Tibial artery (tissue), 4 donors: Measurements from ENCODE around the gene FTCD.

Source experiments
- DNase-seq, 2 donors: peaks; one replicate each; pipeline ENCODE4 v3.0.0-alpha.2; 2019
- H3K27ac ChIP-seq, 2 donors: fragments of 200-600 bp; sonication (generic) in 1 of 2; 1 replicate in 1 of 2; 2 replicates in 1 of 2; pipeline ENCODE4 v1.5.1; 2018 to 2019; ENCODE audit warnings: mild to moderate bottlenecking in 1 of 2
- H3K27me3 ChIP-seq, 2 donors: fragments of 200-600 bp; sonication (generic) in 1 of 2; one replicate each; pipeline versions ENCODE4 v1.5.1 to v1.6.0; 2016 to 2019
- H3K36me3 ChIP-seq, 3 donors: fragments of 200-600 bp; sonication (generic) in 2 of 3; one replicate each; pipeline ENCODE4 v1.5.1; 2016 to 2019; ENCODE audit warnings: mild to moderate bottlenecking in 2 of 3
- H3K4me1 ChIP-seq, 4 donors: fragments of 200-600 bp; sonication (generic) in 2 of 4; 1 replicate in 3 of 4; 2 replicates in 1 of 4; pipeline ENCODE4 v1.5.1; 2016 to 2019
- H3K4me3 ChIP-seq, 2 donors: fragments of 200-600 bp; sonication (generic) in 1 of 2; 1 replicate in 1 of 2; 2 replicates in 1 of 2; pipeline ENCODE4 v1.5.1; 2018 to 2019; ENCODE audit warnings: mild to moderate bottlenecking in 2 of 2
- H3K9me3 ChIP-seq, 3 donors: fragments of 200-600 bp; sonication (generic) in 1 of 3; one replicate each; pipeline ENCODE4 v1.5.1; 2016 to 2019
- CTCF ChIP-seq, 2 experiments: fragments of 200-600 bp in 1 of 2; fragments of 450-650 bp in 1 of 2; IDR thresholded peaks; one replicate each; pipeline ENCODE4 v1.5.1; 2017 to 2019; ENCODE audit warnings: antibody characterized with exemption in 2 of 2, mild to moderate bottlenecking in 1 of 2, moderate library complexity in 1 of 2
- intact Hi-C: fragments of 100-400 bp; cut with DNase I; formaldehyde crosslinking; loops from one replicate; pipeline ENCODE4 v1.15.0; 2023; ENCODE audit warnings: low total_unique reads

The FTCD gene

GRCh38 chr21:46124083-46124925 lies 31.1 kb downstream of the FTCD start:
- Histone ChIP-seq H3K4me3 (no peak overlapping the region), H3K36me3 (peaks cover 87 to 100% (median 89%) of the 10 kb centered on the region in 3 donors), H3K4me1 (no peaks in the 10 kb centered on the region), H3K27ac (no peak overlapping the region), H3K27me3 (no peaks in the 10 kb centered on the region), H3K9me3 (no peaks in the 10 kb centered on the region)
- peak; percentile 21 to 64 for DNase-seq
- no peak for TF ChIP-seq CTCF (IDR thresholded peaks at IDR 0.05)
- intact Hi-C loops = loop anchor here (10.0 kb wide), 1 partner anchor 130 kb away; no protein-coding TSS in a partner anchor

- Histone ChIP-seq H3K36me3 (peaks cover 91 to 100% (median 92%) of the 10 kb centered on the region in 3 donors), H3K9me3 (no peaks in the 10 kb centered on the region), H3K27ac (no peak overlapping the region), H3K27me3 (no peaks in the 10 kb centered on the region), H3K4me3 (no peak overlapping the region), H3K4me1 (no peaks in the 10 kb centered on the region)
- peak; percentile 11 to 54 for DNase-seq
- intact Hi-C loops = loop anchor here (10.0 kb wide), 1 partner anchor 128 kb away; no protein-coding TSS in a partner anchor
- no peak for TF ChIP-seq CTCF (IDR thresholded peaks at IDR 0.05)
Observed at GRCh38 chr21:46122758-46123683, 32.4 kb downstream of the FTCD start.

- H3K4me1 ChIP-seq = no peaks in the 10 kb centered on the region
- H3K27ac ChIP-seq = no peak overlapping the region
- H3K4me3 ChIP-seq = no peak overlapping the region
- no peaks in the 10 kb centered on the region for H3K27me3 ChIP-seq
- no peaks in the 10 kb centered on the region for H3K9me3 ChIP-seq
- peaks cover 91 to 100% (median 96%) of the 10 kb centered on the region in 3 donors for H3K36me3 ChIP-seq
- intact Hi-C loops = loop anchor here (10.0 kb wide), 1 partner anchor 127 kb away; no protein-coding TSS in a partner anchor
- no peak for TF ChIP-seq CTCF (IDR thresholded peaks at IDR 0.05)
- DNase-seq = peak; percentile 16 to 66
Observed at GRCh38 chr21:46122237-46122671, 33.1 kb downstream of the FTCD start.

GRCh38 chr21:46121286-46122221 lies 33.8 kb downstream of the FTCD start:
- Histone ChIP-seq H3K4me3 (no peak overlapping the region), H3K27ac (peak overlapping the region; percentile 15 to 19), H3K4me1 (no peaks in the 10 kb centered on the region), H3K27me3 (no peaks in the 10 kb centered on the region), H3K36me3 (peaks cover 92 to 100% (median 96%) of the 10 kb centered on the region in 3 donors), H3K9me3 (no peaks in the 10 kb centered on the region)
- DNase-seq = peak; percentile 12 to 64
- no peak for TF ChIP-seq CTCF (IDR thresholded peaks at IDR 0.05)
- intact Hi-C loops = loop anchor here (10.0 kb wide), 1 partner anchor 127 kb away; no protein-coding TSS in a partner anchor
